Heart right ventricle (tissue), 16 donors: ENCODE data around the gene ZNF611. TPM values are rescaled to one million over a fixed set of nuclear protein-coding genes. Genes with fewer than 3 reads are reported as not detected.
"Not testable (repeated sequence)": the region's sequence is repeated elsewhere in the genome, so short reads cannot be mapped to it uniquely, and the experiment has no call there.

ENCODE experiments used
- ATAC-seq, 8 donors: fragments of 200-7000 bp; cut with Tn5 transposase; one replicate each; pipeline ENCODE4 v1.9.1; 2020; ENCODE audit warnings: mild to moderate bottlenecking in 8 of 8, moderate library complexity in 8 of 8, moderate number of reproducible peaks in 1 of 8
- DNase-seq, 2 donors: peaks; one replicate each; pipeline ENCODE4 v3.0.0-alpha.2; 2020
- H3K27ac ChIP-seq, 10 donors: fragments of 200-600 bp; sonication (generic) in 2 of 10; one replicate each; pipeline versions ENCODE4 v1.5.0 to v1.8.0; 2020 to 2022; ENCODE audit warnings: mild to moderate bottlenecking in 3 of 10
- H3K27me3 ChIP-seq, 7 donors: fragments of 200-600 bp; one replicate each; pipeline ENCODE4 v1.8.0; 2021 to 2022; ENCODE audit warnings: mild to moderate bottlenecking in 2 of 7
- H3K36me3 ChIP-seq, 9 donors: fragments of 200-600 bp; sonication (generic) in 1 of 9; one replicate each; pipeline versions ENCODE4 v1.5.0 to v1.8.0; 2020 to 2022; ENCODE audit warnings: mild to moderate bottlenecking in 2 of 9
- H3K4me1 ChIP-seq, 9 donors: fragments of 200-600 bp; sonication (generic) in 1 of 9; one replicate each; pipeline versions ENCODE4 v1.5.0 to v1.8.0; 2020 to 2022; ENCODE audit warnings: mild to moderate bottlenecking in 4 of 9
- H3K4me3 ChIP-seq, 10 donors: fragments of 200-600 bp; sonication (generic) in 2 of 10; one replicate each; pipeline versions ENCODE4 v1.5.0 to v1.8.0; 2020 to 2022; ENCODE audit warnings: mild to moderate bottlenecking in 7 of 10, moderate library complexity in 2 of 10
- H3K9me3 ChIP-seq, 11 donors: fragments of 200-600 bp in 10 of 11; sonication (generic) in 2 of 11; one replicate each; pipeline versions ENCODE4 v1.5.0 to v1.8.0; 2013 to 2022; ENCODE audit warnings: mild to moderate bottlenecking in 2 of 11, control low read depth in 1 of 11, moderate library complexity in 1 of 11
- WGBS, 2 donors: extraction: QIAGEN DNeasy Blood & Tissue Kit; methylation state at CpG; one replicate each; pipeline ENCODE4 v1.1.7; 2013; ENCODE audit warnings: inconsistent platforms in 1 of 2; 5-methylcytosine and 5-hydroxymethylcytosine counted together
- intact Hi-C, 10 donors: fragments of 100-400 bp; cut with DNase I; formaldehyde crosslinking; loops; one replicate each; pipeline versions ENCODE4 v1.11.1 to v1.14.2; 2022
- polyA plus RNA-seq, 2 donors: library from polyadenylated mRNA; stranded (reverse); fragments of 200-250 nt; gene quantifications; one replicate each; pipeline ENCODE4 v1.2.3, GENCODE V29; 2013
- total RNA-seq, 10 donors: library from RNA; stranded (reverse); fragmentation: NEBNext Ultra II Directional in 3 of 10; extraction: Animal tissue kit (Norgen Biotek cat#: 25700) in 3 of 10; gene quantifications; one replicate each; pipeline versions ENCODE4 v1.2.1 to v1.2.4, GENCODE V29; 2021 to 2023
- TF ChIP-seq, protein P1 (sequence below), 9 donors: fragments of 200-600 bp; sonication (generic) in 2 of 9; IDR thresholded peaks; one replicate each; pipeline versions ENCODE4 v1.5.0 to v1.8.0; 2021 to 2022; ENCODE audit warnings: antibody characterized with exemption in 9 of 9, mild to moderate bottlenecking in 5 of 9, moderate library complexity in 1 of 9
- donor health status: Arrhythmogenic right ventricular cardiomyopathy.
- donor health status: ischemic (EF 13 %, LVEDD 7.1; RV severe dilation, severe dysfunction).
- donor health status: healthy with polysubstance abuse.
- donor health status: DM: no; HTN: yes; CAD: no.
- donor health status: DM: no; HTN: no; CAD: no.
- donor health status: ischemic (EF 25% LVEDD 6.9; RV normal size, moderate dysfunction).
- donor health status: ischemic (EF 25% LVEDD 5.7; RV mildly dilated, moderate dysfunction).
- donor health status: healthy.
- donor health status: DM: yes; HTN: yes; CAD: no.
- donor health status: Ischemic cardiomyopathy.
- donor health status: ischemic (EF 35%, LVEDD 5.7; RV mildly dilated, moderate dysfunction).
- donor health status: nonischemic (EF 11% LVEDD 7.7; RV severe dilation, severe dysfunction).
- donor health status: DM: yes; HTN: yes; CAD: no.
- donor health status: PGD.
- donor health status: ischemic (EF 29% LVEDD 5.4; RV normal size, mild dysfunction).
- donor health status: nonischemic (EF 23%, LVEDD 6.1; RV moderate dilation, normal function).

Gene ZNF611
- total and polyA plus RNA-seq, 12 donors = 2.3 to 9.8 (median 7.6) TPM

DNA sequence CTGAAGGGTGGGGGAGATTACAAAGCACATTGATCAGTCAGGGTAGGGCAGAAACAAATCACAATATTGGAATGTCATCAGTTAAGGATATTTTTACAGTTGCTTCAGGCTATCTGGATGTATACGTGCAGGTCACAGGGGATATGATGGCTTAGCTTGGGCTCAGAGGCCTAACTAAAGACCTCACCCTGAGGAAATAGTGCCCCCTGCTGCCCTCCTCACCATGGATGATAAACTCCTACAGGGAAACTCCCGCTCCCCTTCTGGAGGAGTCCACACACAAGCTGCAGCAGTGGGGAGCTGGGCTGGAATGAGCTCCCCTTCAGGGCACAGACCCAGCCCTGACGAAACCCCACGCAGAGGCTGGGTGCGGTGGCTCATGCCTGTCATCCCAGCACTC lies 35.3 kb downstream of the ZNF611 start:
- intact Hi-C loops = loop anchor here in 1 of 10 donors (10.0 kb wide), 1 partner anchor 95 kb away; no protein-coding TSS in a partner anchor
- not testable (repeated sequence) for DNase-seq, H3K27me3 ChIP-seq, H3K4me1 ChIP-seq, H3K4me3 ChIP-seq, H3K27ac ChIP-seq
- peak in 4 of 8 donors; percentile 13 to 73 (median 64) for ATAC-seq
- WGBS, 2 donors = 74 to 75% methylated on average over 5 of the region's 5 CpGs
- H3K9me3 ChIP-seq = peaks cover 0 to 55% (median 0%) of the 10 kb centered on the region in 11 donors
- TF ChIP-seq, protein P1, sequence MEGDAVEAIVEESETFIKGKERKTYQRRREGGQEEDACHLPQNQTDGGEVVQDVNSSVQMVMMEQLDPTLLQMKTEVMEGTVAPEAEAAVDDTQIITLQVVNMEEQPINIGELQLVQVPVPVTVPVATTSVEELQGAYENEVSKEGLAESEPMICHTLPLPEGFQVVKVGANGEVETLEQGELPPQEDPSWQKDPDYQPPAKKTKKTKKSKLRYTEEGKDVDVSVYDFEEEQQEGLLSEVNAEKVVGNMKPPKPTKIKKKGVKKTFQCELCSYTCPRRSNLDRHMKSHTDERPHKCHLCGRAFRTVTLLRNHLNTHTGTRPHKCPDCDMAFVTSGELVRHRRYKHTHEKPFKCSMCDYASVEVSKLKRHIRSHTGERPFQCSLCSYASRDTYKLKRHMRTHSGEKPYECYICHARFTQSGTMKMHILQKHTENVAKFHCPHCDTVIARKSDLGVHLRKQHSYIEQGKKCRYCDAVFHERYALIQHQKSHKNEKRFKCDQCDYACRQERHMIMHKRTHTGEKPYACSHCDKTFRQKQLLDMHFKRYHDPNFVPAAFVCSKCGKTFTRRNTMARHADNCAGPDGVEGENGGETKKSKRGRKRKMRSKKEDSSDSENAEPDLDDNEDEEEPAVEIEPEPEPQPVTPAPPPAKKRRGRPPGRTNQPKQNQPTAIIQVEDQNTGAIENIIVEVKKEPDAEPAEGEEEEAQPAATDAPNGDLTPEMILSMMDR (IDR thresholded peaks at IDR 0.05) = peak in 7 of 9 donors; percentile 9 to 41 (median 30)
- H3K36me3 ChIP-seq = peaks cover 0 to 11% (median 2%) of the 10 kb centered on the region in 9 donors

DNA sequence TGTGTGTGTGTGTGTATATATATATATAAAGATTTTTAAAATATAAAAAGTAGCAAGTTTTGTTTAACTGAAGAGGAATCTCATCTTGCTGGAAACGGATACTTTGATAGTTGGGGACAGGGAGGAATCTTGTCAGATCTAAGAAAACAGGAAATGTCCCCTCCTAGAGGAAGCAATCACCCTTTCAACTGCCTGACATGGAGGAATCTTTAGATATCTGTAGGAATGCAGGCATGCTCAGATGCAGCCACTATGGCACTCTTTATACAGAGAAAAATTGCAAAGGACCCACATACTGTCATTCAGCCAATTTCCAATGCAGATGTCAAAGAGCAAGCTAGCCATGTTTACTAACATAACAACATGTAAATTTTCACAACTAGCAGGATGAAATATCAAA lies 38.8 kb downstream of the ZNF611 start:
- TF ChIP-seq, protein P1 (IDR thresholded peaks at IDR 0.05) = no peak
- WGBS, 2 donors = 9 to 27% methylated on average over 1 of the region's 1 CpG
- no peak overlapping the region for H3K4me3 ChIP-seq
- H3K36me3 ChIP-seq = no peaks in the 10 kb centered on the region
- H3K4me1 ChIP-seq = peaks cover 0 to 9% (median 7%) of the 10 kb centered on the region in 9 donors
- H3K9me3 ChIP-seq = peaks cover 0 to 19% (median 0%) of the 10 kb centered on the region in 11 donors
- DNase-seq (no peak), ATAC-seq (no peak)
- intact Hi-C loops = loop anchor here in 1 of 10 donors (10.0 kb wide), 1 partner anchor 91 kb away; no protein-coding TSS in a partner anchor
- H3K27ac ChIP-seq = no peak overlapping the region
- no peaks in the 10 kb centered on the region for H3K27me3 ChIP-seq

DNA sequence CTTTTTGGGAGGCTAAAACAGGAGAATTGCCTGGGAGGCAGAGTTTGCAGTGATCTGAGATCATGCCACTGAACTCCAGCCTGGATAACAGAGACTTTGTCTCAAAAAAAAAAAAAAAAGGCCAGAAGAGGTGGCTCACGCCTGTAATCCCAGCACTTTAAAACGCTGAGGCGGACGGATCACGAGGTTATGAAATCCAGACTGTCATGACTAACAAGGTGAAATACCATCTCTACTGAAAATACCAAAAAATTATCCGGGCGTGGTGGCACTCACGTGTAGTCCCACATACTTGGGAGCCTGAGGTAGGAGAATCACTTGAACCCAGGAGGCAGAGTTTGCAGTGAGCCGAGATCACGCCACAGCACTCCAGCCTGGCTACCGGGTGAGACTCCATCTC lies 39.9 kb downstream of the ZNF611 start:
- intact Hi-C loops = loop anchor here in 3 of 10 donors (5.0 to 10.0 kb wide), 3 partner anchors 58 to 672 kb away; partner anchors contain the start of genes ZNF83 (in 2 of the 3) and ZNF525 (in 1 of the 3)
- peaks cover 0 to 14% (median 11%) of the 10 kb centered on the region in 9 donors for H3K4me1 ChIP-seq
- no peak for DNase-seq
- H3K4me3 ChIP-seq = no peak overlapping the region
- H3K9me3 ChIP-seq = peaks cover 0 to 8% (median 0%) of the 10 kb centered on the region in 11 donors
- no peaks in the 10 kb centered on the region for H3K27me3 ChIP-seq
- no peak overlapping the region for H3K27ac ChIP-seq
- 97% methylated on average over 11 of the region's 11 CpGs for WGBS, 2 donors
- ATAC-seq = no peak
- no peaks in the 10 kb centered on the region for H3K36me3 ChIP-seq
- TF ChIP-seq, protein P1 (IDR thresholded peaks at IDR 0.05) = no peak

DNA sequence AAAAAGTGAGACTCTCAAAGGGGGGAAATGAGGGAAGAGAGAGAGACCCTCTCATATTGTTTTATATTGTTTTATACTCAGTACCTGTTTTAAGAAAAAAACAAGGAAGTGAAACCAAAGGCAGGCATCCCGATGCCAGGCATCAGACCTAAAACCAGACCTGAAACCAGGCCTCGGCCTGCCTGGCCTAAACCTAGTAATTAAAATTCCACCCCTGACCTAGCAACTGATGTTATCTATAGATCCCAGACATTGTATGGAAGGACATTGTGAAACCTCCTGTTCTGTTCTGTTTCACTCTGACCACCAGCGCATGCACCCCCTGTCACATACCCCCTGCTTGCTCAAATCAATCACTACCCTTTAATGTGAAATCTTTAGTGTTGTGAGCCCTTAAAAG lies 40.6 kb downstream of the ZNF611 start:
- intact Hi-C loops = loop anchor here in 3 of 10 donors (5.0 to 10.0 kb wide), 3 partner anchors 57 to 673 kb away; partner anchors contain the start of genes ZNF83 (in 2 of the 3) and ZNF525 (in 1 of the 3)
- not testable (repeated sequence) for H3K9me3 ChIP-seq, ATAC-seq

DNA sequence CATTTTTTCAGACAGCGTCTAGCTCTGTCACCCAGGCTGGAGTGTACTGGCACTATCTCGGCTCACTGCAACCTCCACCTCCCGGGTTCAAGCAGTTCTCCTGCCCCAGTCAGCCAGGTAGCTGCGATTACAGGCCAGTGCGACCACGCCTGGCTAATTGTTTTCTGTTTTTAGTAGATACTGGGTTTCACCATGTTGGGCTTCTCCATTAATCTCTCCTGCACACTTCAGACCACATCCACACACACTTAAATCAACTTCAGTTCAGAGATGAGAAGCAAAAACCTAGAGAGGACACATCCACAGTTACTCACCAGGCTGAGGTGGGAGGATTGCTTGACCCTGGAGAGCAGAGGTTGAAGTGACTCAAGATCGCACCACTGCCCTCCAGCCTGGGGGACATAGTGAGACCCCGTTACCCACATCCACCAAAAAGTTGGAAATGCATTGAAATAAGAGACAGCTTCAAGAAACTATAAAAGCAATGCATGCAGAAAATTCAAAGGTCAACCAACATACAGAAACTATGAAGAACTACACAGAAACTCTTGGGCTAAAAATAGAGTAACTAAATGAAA lies 42.3 kb downstream of the ZNF611 start:
- Histone ChIP-seq H3K4me3 (no peak overlapping the region), H3K4me1 (peaks cover 3 to 23% (median 16%) of the 10 kb centered on the region in 9 donors), H3K36me3 (no peaks in the 10 kb centered on the region), H3K9me3 (no peaks in the 10 kb centered on the region), H3K27me3 (no peaks in the 10 kb centered on the region), H3K27ac (no peak overlapping the region)
- intact Hi-C loops = loop anchor here in 3 of 10 donors (5.0 to 10.0 kb wide), 3 partner anchors 55 to 675 kb away; partner anchors contain the start of genes ZNF83 (in 2 of the 3) and ZNF525 (in 1 of the 3)
- DNase-seq (no peak), ATAC-seq (no peak)
- TF ChIP-seq, protein P1 (IDR thresholded peaks at IDR 0.05) = no peak
- 85 to 86% methylated on average over 8 of the region's 8 CpGs for WGBS, 2 donors

More for the DNA sequence above, 40.6 kb downstream of the ZNF611 start:
- H3K4me1 ChIP-seq = peaks cover 0 to 19% (median 11%) of the 10 kb centered on the region in 9 donors
- DNase-seq, H3K4me3 ChIP-seq, H3K27ac ChIP-seq, H3K27me3 ChIP-seq, H3K36me3 ChIP-seq: not testable (repeated sequence)
- 84 to 87% methylated on average over 3 of the region's 3 CpGs for WGBS, 2 donors
